Stimulated activated CD8-positive, alpha-beta memory T cell treated with anti-CD3 and anti-CD28 coated beads, Interleukin-7, amount 100 ng/mL, for 24 hours (primary cell): ENCODE results near the gene PIM2.

Experiments used
- DNase-seq: peaks from one replicate; pipeline ENCODE4 v3.0.0-alpha.2; 2020; ENCODE audit warnings: low read depth

PIM2 gene

DNA sequence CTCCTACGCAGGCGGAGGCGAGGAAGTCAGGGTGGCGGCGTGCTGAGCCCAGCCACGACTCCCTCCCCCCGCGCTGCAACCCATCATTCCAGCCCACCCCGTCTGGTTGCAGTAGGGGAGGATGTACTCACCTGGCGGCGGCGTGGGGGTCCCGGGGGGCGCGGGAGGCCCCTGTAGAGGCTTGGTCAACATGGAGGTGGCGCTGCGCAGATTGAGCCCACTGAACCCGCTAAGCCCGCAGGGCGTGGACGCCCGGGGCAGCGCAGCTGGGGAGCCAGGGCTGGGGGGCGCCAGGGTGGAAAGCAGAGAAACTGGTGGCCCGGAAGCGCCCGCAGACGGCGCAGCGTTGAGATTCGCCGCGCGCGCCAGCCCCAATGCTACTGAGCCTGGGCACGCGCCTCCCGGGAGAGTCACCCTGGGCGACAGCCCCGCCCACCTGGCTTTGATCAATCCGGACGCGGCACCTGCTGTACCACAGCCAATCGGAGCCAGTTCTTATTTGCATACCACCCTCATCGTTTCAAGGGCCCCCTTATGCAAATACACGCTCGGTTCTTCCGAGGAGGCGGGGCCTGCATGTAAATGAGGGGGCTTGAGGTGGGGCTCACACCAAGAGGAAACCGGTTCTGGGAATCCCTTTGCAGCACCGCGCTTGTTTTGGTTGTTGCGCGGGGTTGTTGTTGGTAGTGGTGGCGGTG lies at the start of gene PIM2:
PIM2 (minus strand) TSS at position 382 of the 698 bp plus-strand sequence; CDS start at position 192, 190 bp downstream.
- DNase-seq, result peak; percentile 67

DNA sequence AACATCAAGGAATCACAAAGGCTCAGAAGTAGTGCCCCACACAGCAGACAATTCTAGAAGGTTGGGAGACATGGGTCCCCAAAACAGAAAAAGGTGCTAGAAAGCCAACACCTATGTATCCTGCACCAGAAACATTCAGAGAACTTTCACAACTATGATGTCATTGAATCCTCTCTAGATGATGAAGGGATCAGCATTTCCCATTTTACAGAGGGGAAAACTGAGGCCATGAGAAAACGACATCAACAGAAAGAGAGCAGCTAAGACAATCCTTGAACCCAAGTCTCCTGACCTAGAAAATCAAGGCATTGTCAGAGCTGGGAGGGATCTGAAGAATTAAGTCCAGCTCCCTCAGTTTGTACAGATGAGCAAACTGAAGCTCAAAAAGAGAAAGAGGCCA lies 49.6 kb upstream of the PIM2 start:
- no peak for DNase-seq

GRCh38 chrX:48966796-48967579 lies 48.2 kb upstream of the PIM2 start:
- no peak for DNase-seq

DNA sequence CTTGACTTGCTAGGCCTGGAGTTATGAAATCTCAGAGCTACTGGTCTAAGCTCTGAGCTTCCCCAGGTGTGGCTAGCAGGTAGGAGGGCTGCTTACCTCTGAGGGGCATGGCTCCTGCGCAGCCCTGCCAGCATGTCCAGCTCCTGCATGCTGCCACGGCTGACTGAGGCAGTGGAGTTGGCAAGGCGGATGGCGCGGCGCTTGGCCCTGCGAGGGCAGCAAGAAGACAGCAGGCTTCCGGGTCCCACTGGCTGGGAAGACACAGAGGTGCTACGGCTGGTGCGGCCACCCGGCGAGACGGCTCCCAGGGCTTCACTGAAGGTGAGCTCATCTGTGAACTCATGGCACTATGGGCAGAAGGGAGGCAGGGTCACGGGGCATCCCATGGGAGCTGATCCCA lies 47.1 kb upstream of the PIM2 start:
- no peak for DNase-seq

- no peak for DNase-seq
Observed at GRCh38 chrX:48961585-48962091, 42.8 kb upstream of the PIM2 start.

- no peak for DNase-seq
Observed at GRCh38 chrX:48960291-48960690, 41.5 kb upstream of the PIM2 start.

GRCh38 chrX:48958635-48959094 lies 39.8 kb upstream of the PIM2 start:
- DNase-seq, result no peak

- peak; percentile 77 for DNase-seq
Observed at GRCh38 chrX:48957827-48958634, 39.2 kb upstream of the PIM2 start.

DNA sequence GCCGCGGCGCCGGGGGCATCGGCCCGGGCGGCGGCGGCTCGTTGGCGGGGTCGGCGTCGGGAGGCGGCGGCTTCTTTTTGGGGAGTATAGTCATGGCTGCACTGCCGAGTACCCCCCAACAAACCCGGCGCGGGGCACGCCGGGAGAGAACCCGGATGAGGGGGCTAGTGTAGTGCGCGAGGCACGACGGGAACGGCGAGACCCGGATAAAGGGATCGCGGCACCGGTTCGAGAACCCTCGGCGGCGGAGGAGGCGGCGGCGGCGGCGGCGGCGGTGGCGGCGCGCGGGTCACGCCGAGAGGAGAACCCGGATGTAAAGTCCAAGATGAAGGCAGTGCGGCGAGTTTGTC lies 38.6 kb upstream of the PIM2 start, which contains the start of gene OTUD5:
OTUD5 (minus strand) TSS at position 131 of the 350 bp plus-strand sequence; CDS start at position 94, 37 bp downstream.
- DNase-seq, result peak; percentile 41

DNA sequence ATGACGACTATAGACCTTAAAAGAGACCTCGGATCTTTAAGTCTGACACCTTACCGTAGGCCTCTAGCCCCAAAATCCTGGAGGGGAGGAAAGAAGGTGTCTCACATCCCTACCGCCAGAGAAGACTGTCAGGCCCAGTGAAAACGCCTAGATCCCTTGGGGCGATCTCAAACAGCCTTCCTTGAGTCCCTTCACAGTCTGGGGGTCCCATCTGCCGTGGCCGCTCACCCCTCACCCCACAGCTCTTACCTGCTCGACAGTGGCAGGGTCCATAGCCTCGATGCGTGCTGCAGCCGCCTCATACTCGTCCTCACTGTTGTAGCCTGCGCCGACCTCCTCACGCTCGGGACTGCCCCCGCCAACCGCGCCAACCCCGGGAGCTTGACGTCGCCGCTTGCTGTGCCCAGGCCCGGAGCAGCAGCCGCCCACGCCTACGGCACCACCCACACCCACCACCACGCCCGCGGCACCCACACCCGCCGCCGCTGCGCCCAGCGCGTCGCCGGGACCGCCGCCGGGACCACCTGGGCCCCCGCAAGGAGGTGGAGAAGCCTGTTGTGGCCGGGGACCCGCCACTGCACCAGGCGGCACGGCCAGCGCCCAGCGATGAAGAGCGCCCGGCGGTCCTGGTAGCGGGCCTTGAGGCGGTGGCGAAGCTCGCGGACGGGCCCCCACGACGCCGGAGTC lies 38.0 kb upstream of the PIM2 start:
- no peak for DNase-seq

DNA sequence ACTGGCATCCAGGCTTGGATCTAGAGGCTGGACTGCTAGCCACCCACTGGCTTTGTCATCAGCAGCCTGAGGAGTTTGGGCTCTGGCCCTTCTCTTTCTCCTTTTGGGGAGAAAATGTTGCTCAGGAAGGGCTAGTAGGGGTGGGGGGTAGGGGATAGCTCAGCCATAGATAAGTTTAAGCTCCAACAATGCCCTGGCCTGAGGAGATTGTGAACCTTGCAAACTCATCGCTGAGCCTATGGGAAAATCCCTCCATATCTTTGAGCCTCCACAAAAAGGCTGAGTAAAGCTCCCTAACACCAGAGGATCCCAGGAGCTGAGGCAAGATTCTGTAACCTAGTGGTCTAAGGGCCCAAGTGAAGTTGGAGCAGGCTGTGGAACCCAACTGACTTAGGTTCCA lies 29.8 kb upstream of the PIM2 start:
- no peak for DNase-seq

- no peak for DNase-seq
Observed at GRCh38 chrX:48945517-48946348, 26.9 kb upstream of the PIM2 start.

GRCh38 chrX:48942895-48943294 lies 24.1 kb upstream of the PIM2 start:
- DNase-seq, result no peak

DNA sequence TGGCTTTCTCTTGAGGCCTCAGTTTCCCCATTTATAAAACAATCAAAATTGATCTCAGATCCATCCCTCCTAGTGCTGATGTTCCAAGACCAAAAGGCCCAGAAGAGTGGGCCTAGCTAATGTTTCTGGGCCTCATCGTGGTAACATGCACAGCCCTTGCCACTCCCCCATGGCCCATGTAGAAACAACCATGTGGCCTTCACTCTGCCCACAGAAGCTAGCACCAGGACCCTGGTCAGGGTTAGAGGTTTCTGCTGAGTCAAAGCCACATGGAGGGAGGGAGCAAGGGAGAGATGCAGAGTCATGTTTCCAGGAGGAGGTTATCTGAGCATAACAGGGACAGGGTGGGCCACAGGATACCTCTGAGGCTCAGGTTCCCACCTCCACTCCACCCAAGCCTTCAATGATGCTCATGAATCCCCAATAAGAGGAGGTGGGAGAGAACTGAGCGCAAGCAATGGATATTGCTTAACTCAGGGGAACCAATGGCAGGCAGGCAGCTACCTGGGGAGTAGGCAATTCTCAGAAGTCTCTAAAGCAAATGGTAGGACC lies 21.7 kb upstream of the PIM2 start:
- DNase-seq, result no peak

GRCh38 chrX:48939524-48940228 lies 20.9 kb upstream of the PIM2 start:
- no peak for DNase-seq

DNA sequence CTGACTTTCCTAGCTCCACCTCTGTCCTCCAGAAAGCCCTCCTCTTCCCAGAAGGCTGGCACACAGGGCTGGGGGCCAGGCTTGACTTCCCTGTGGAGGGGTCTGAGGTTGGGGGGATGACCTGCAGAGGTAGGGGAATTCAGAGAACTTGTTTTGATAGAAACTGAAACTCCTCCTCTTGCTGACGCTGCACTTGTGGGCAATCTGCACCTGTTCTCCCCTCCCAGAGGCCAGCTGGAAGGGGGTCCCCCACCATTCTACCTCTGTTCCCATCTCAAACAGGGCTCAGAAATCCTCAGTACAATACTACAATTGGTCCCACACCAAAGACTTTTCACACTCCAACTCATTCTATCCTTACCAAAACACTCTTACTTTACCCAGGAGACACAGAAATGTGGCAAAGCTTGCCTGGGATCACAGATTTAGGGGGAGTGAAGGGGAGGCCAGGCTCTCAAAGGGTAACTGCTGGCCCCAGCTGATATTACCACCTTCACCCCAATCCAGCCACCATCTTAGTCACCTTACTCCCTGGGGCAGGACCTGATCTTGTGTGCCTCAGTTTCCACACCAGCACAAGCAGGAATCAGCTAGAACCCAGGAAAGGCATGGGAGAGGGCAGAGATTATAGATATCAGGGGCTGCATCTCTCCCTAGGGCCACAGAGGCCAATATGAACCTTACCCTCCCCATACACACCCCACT lies 20.0 kb upstream of the PIM2 start:
- DNase-seq, result no peak

GRCh38 chrX:48937054-48937907 lies 18.5 kb upstream of the PIM2 start:
- DNase-seq, result peak; percentile 67

DNA sequence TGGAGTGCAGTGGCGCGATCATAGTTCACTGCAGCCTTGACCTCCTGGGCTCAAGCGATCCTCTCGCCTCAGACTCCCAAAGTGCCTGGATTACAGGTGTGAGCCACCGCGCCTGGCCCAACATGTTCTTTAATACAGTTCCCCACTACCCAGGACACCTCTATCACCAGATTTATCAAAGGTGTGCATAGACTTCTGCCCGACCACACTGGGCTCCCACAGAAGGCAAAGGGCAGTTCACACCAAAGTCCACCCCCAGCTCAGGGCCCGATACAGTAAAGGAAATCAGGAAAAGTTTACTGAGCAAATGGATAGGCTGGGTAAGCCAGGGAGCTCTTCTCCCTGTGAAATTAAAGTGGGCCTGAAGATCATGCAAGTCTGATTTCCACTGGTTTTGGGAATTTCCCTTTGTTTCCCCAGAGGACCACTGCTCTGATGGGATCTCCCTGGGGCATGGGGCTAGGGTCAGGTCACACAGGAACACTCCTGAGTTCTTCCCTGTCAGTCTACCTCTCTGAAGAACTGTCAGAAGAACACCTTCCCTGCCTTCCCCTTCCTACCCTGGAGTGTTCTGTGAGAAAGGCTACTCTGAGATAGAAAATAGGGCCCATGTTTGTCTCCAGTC lies 17.7 kb upstream of the PIM2 start:
- no peak for DNase-seq
